Naive thymus-derived CD4-positive, alpha-beta T cell (primary cell): ENCODE measurements around the gene SNX24. TPM values are rescaled to one million over a fixed set of nuclear protein-coding genes. Genes with fewer than 3 reads are reported as not detected.

Experiments
- ATAC-seq: fragments of 150-1000 bp; cut with Tn5 transposase; 2 replicates; pipeline ENCODE4 v1.10.0; 2021; ENCODE audit warnings: mild to moderate bottlenecking, moderate library complexity
- CTCF ChIA-PET: fragments of 350-600 bp; sonication (Branson Sonifier 250); formaldehyde crosslinking; loops from one replicate; lab custom pipeline; 2021; ENCODE audit warnings: antibody characterized with exemption; lab: Charles Lee
- POLR2A ChIA-PET: fragments of 350-600 bp; sonication (Branson Sonifier 250); formaldehyde crosslinking; loops from one replicate; lab custom pipeline; 2021; ENCODE audit warnings: antibody characterized with exemption, inconsistent platforms; lab: Charles Lee
- DNase-seq, 9 donors: peaks; one replicate each; pipeline versions ENCODE4 v3.0.0 to v3.0.0-alpha.2; 2020 to 2022; ENCODE audit warnings: mixed read lengths in 1 of 9
- H3K27ac ChIP-seq: one replicate; pipeline ENCODE4 v1.7.0; 2013; ENCODE audit warnings: mild to moderate bottlenecking, low read depth, low read length, moderate library complexity
- H3K27me3 ChIP-seq, 2 donors: one replicate each; pipeline ENCODE4 v1.7.0; 2013; ENCODE audit warnings: low read length in 2 of 2, mild to moderate bottlenecking in 2 of 2, moderate library complexity in 2 of 2; ENCODE audit not compliant: control insufficient read depth in 2 of 2, insufficient read depth in 2 of 2
- H3K36me3 ChIP-seq, 3 experiments: 1 replicate in 2 of 3; 2 replicates in 1 of 3; pipeline ENCODE4 v1.7.0; 2013; ENCODE audit warnings: low read length in 3 of 3, mild to moderate bottlenecking in 3 of 3, moderate library complexity in 1 of 3; ENCODE audit not compliant: insufficient read depth in 3 of 3, control insufficient read depth in 2 of 3
- H3K4me1 ChIP-seq, 2 donors: one replicate each; pipeline ENCODE4 v1.7.0; 2013; ENCODE audit warnings: low read length in 2 of 2, mild to moderate bottlenecking in 2 of 2, moderate library complexity in 1 of 2; ENCODE audit not compliant: control insufficient read depth in 2 of 2, insufficient read depth in 2 of 2
- H3K4me3 ChIP-seq: 2 replicates; pipeline ENCODE4 v1.7.0; 2013; ENCODE audit warnings: mild to moderate bottlenecking, low read length
- H3K9me3 ChIP-seq, 3 experiments: 1 replicate in 2 of 3; 2 replicates in 1 of 3; pipeline ENCODE4 v1.7.0; 2013; ENCODE audit warnings: low read length in 3 of 3; ENCODE audit not compliant: control insufficient read depth in 2 of 3
- H3K27ac Mint-ChIP-seq, 9 donors: one replicate each; pipeline ENCODE4 v1.8.0; 2020 to 2022; ENCODE audit warnings: mixed read lengths in 9 of 9, mild to moderate bottlenecking in 8 of 9, moderate library complexity in 5 of 9, inconsistent platforms in 2 of 9
- H3K27me3 Mint-ChIP-seq, 5 donors: one replicate each; pipeline ENCODE4 v1.8.0; 2021 to 2022; ENCODE audit warnings: mixed read lengths in 5 of 5, mild to moderate bottlenecking in 1 of 5
- H3K36me3 Mint-ChIP-seq, 5 donors: one replicate each; pipeline ENCODE4 v1.8.0; 2020 to 2022; ENCODE audit warnings: mixed read lengths in 5 of 5, mild to moderate bottlenecking in 3 of 5, inconsistent platforms in 1 of 5
- H3K4me1 Mint-ChIP-seq, 7 donors: one replicate each; pipeline ENCODE4 v1.8.0; 2020 to 2022; ENCODE audit warnings: mixed read lengths in 7 of 7, mild to moderate bottlenecking in 3 of 7, inconsistent platforms in 1 of 7
- H3K4me3 Mint-ChIP-seq, 10 donors: one replicate each; pipeline ENCODE4 v1.8.0; 2020 to 2022; ENCODE audit warnings: mild to moderate bottlenecking in 10 of 10, mixed read lengths in 10 of 10, moderate library complexity in 6 of 10, inconsistent platforms in 2 of 10
- H3K9me3 Mint-ChIP-seq, 11 donors: one replicate each; pipeline ENCODE4 v1.8.0; 2020 to 2022; ENCODE audit warnings: mixed read lengths in 11 of 11, mild to moderate bottlenecking in 4 of 11, inconsistent platforms in 1 of 11, moderate library complexity in 1 of 11
- intact Hi-C, 2 donors: fragments of 100-400 bp; cut with micrococcal nuclease; formaldehyde crosslinking; loops; one replicate each; pipeline ENCODE4 v1.15.1; 2023
- polyA plus RNA-seq, 2 donors: library from polyadenylated mRNA; unstranded; fragments of 300-500 nt; fragmentation: Illumina TruSeq; gene quantifications; one replicate each; pipeline ENCODE4 v1.2.3, GENCODE V29; 2021
- total RNA-seq, 6 experiments: library from RNA in 5 of 6; stranded (reverse) in 5 of 6; gene quantifications; 1 replicate in 5 of 6; 2 replicates in 1 of 6; pipeline ENCODE4 v1.2.3 and lab custom pipeline; 2021 to 2026

Gene SNX24
- total and polyA plus RNA-seq, 7 experiments from 2014 or later, result 1.2 to 3.5 (median 2.1) TPM

DNA sequence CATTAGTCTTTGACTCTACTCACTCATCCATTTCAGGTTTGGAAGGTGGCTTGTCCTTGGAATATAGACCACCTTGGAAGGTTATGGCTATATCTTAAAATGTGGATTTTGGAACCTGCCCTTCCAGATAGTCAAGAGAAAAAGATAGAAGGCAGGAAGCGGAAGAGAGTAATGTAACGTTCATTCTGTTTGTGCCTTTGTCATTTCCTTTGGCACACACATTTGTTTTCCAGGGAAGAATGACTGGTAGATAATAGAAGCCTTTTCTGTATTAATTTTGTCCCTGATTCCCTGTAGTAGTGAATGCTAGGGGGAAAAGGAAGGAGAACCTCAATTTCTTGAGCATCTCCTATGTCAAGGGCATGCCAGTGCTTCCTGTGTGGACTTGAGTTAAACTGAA lies 136.4 kb downstream of the SNX24 start:
- CTCF ChIA-PET, result no interaction called here

DNA sequence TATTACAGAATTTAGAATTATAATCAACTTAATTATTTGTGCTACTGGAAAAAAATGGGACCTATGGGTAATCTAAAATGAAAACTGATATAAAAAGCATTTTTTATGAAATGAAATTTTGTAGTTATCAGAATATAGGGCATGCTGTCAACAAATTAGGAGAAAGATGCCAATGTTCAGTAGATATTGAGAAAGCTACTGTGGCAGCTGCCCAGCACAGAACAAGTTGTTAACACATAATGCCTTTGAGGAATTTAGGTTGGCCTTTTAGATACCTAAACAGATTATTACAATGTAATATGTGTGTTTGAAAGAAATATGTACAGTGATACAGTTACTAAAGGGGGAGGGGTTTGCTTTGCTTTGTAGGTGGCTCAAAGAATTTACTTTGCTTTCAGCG lies 137.0 kb downstream of the SNX24 start:
- CTCF ChIA-PET, result no interaction called here
- Histone ChIP-seq H3K27me3 (no peaks in the 10 kb centered on the region), H3K9me3 (no peaks in the 10 kb centered on the region), H3K4me3 (no peak overlapping the region), H3K27ac (no peak overlapping the region), H3K36me3 (no peaks in the 10 kb centered on the region), H3K4me1 (no peaks in the 10 kb centered on the region)
- H3K27me3 Mint-ChIP-seq, result peaks cover 0 to 9% (median 0%) of the 10 kb centered on the region in 5 donors
- H3K4me3 Mint-ChIP-seq, result no peak overlapping the region
- POLR2A ChIA-PET, result no interaction called here
- ATAC-seq (no peak), DNase-seq (no peak)
- peaks cover 0 to 3% (median 0%) of the 10 kb centered on the region in 7 donors for H3K4me1 Mint-ChIP-seq
- intact Hi-C loops, result no loop called here
- H3K27ac Mint-ChIP-seq, result no peak overlapping the region
- H3K36me3 Mint-ChIP-seq, result no peaks in the 10 kb centered on the region
- peaks cover 0 to 2% (median 0%) of the 10 kb centered on the region in 11 donors for H3K9me3 Mint-ChIP-seq

More for the DNA sequence above, 136.4 kb downstream of the SNX24 start:
- no peak for ATAC-seq
- H3K9me3 ChIP-seq, result no peaks in the 10 kb centered on the region
- H3K36me3 ChIP-seq, result no peaks in the 10 kb centered on the region
- Mint-ChIP-seq H3K4me1 (peaks cover 0 to 1% (median 0%) of the 10 kb centered on the region in 7 donors), H3K4me3 (no peak overlapping the region), H3K27ac (no peak overlapping the region), H3K9me3 (peaks cover 0 to 1% (median 0%) of the 10 kb centered on the region in 11 donors), H3K27me3 (peaks cover 0 to 8% (median 0%) of the 10 kb centered on the region in 5 donors), H3K36me3 (no peaks in the 10 kb centered on the region)
- no peak overlapping the region for H3K27ac ChIP-seq
- DNase-seq, result no peak
- no peaks in the 10 kb centered on the region for H3K27me3 ChIP-seq
- no peaks in the 10 kb centered on the region for H3K4me1 ChIP-seq
- no peak overlapping the region for H3K4me3 ChIP-seq
- POLR2A ChIA-PET, result no interaction called here
- intact Hi-C loops, result no loop called here

DNA sequence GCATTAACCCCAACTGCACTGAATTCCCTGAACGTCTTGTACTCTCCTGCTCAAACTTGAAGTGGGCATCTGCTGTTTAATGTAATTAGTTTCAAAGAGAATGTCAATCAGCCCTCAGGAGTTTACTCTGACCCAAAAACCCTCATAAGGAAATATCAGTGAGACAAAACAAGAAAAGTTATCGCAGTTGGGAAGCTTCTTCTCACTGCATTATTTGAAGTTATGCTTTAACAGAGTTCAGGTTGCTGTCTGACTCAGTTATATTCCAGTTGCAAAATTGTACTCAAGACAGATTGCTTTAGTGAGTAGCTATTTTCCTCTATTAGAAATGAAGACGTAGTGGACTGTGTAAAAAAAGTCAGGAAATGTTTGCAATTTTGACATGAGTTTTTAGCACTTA lies 139.0 kb downstream of the SNX24 start:
- Histone ChIP-seq H3K4me1 (no peaks in the 10 kb centered on the region), H3K9me3 (no peaks in the 10 kb centered on the region), H3K27me3 (no peaks in the 10 kb centered on the region), H3K27ac (no peak overlapping the region), H3K4me3 (no peak overlapping the region), H3K36me3 (no peaks in the 10 kb centered on the region)
- DNase-seq (no peak), ATAC-seq (no peak)
- Mint-ChIP-seq H3K27me3 (peaks cover 0 to 11% (median 0%) of the 10 kb centered on the region in 5 donors), H3K27ac (no peak overlapping the region), H3K36me3 (no peaks in the 10 kb centered on the region), H3K4me3 (no peak overlapping the region), H3K4me1 (peaks cover 0 to 3% (median 0%) of the 10 kb centered on the region in 7 donors), H3K9me3 (peaks cover 0 to 2% (median 0%) of the 10 kb centered on the region in 11 donors)
- ChIA-PET CTCF (no interaction called here), POLR2A (no interaction called here)
- intact Hi-C loops, result no loop called here

DNA sequence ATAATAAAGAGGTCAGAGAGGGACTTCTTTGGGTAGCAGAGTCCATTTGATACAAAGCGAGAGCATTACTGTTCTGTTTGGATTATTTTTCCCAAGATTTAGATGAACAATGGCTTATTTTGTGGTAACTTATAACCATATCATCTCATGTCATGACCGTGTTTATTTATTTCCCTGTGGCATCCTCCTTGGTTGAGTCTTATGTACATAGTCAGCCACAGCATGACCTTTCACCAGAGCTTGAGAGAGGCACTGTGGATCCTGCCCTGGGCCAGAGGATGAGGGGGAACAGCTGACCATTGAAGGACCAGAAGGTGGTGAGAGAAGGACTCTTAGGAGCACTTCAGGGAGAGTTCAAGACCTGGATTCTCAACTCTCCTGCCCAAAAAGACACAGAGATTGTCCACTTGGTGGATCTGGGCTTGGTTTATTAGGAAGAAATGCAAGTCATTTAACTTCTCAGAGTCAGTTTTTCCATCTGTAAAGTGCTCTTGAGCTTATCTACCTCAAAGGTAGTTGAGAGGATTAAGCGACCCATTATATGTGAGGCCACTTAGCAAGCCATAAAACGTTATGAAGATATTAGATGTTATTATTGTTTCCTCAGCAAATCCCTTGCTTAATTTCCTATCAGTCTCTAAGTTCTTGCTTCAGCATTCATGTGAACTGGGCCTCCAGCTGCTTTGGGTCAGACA lies 139.7 kb downstream of the SNX24 start:
- Mint-ChIP-seq H3K36me3 (no peaks in the 10 kb centered on the region), H3K27ac (no peak overlapping the region)
- intact Hi-C loops, result no loop called here

DNA sequence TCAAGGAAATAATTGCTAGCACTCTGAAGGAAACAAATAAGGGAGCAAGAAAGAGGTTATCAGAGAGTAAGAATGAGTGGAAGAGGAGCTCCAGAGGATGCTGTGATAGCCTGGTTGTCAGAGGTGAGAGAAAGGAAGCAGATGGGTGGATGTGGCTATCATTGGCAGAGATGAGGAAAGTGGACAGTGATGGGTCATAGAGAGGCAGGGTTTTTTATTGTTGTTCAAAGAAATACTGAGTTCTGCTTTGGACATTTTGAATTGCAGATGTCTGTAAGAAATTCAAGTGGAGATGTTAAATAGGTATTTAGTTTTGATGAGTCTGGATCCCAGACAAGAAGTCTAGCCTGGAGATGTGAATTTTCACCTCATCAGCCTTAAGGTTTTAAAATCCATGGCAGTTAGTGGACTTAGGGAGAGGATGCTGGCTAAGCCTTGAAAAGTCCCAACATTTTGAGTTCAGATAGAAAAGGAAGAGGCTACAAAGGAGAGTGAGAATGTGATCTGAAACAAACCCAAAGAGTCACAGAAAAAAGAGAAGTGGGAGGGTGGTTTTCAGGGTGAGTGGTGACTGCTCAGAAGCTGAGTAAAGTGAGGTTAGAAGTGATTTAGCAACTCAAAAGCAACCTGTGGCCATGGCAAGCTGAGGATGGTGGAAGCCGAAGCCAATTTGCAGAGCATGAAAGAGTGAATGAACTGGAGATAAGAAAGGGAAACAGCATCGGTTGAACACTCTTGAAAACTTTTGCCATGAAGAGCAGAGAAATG lies 140.7 kb downstream of the SNX24 start:
- H3K4me1 Mint-ChIP-seq, result peaks cover 0 to 3% (median 0%) of the 10 kb centered on the region in 7 donors
- H3K4me3 Mint-ChIP-seq, result no peak overlapping the region
- Histone ChIP-seq H3K4me3 (no peak overlapping the region), H3K36me3 (no peaks in the 10 kb centered on the region), H3K27ac (no peak overlapping the region), H3K4me1 (no peaks in the 10 kb centered on the region), H3K27me3 (no peaks in the 10 kb centered on the region), H3K9me3 (no peaks in the 10 kb centered on the region)
- peaks cover 0 to 2% (median 0%) of the 10 kb centered on the region in 11 donors for H3K9me3 Mint-ChIP-seq
- intact Hi-C loops, result no loop called here
- DNase-seq (no peak), ATAC-seq (no peak)
- H3K27me3 Mint-ChIP-seq, result peaks cover 0 to 11% (median 0%) of the 10 kb centered on the region in 5 donors
- H3K27ac Mint-ChIP-seq, result no peak overlapping the region
- ChIA-PET CTCF (no interaction called here), POLR2A (no interaction called here)
- no peaks in the 10 kb centered on the region for H3K36me3 Mint-ChIP-seq

More for the DNA sequence above, 139.7 kb downstream of the SNX24 start:
- Histone ChIP-seq H3K4me3 (no peak overlapping the region), H3K36me3 (no peaks in the 10 kb centered on the region), H3K27ac (no peak overlapping the region), H3K9me3 (no peaks in the 10 kb centered on the region), H3K4me1 (no peaks in the 10 kb centered on the region), H3K27me3 (no peaks in the 10 kb centered on the region)
- H3K27me3 Mint-ChIP-seq, result peaks cover 0 to 11% (median 0%) of the 10 kb centered on the region in 5 donors
- peaks cover 0 to 3% (median 0%) of the 10 kb centered on the region in 7 donors for H3K4me1 Mint-ChIP-seq
- H3K9me3 Mint-ChIP-seq, result peaks cover 0 to 2% (median 0%) of the 10 kb centered on the region in 11 donors
- POLR2A ChIA-PET, result no interaction called here
- H3K4me3 Mint-ChIP-seq, result no peak overlapping the region
- CTCF ChIA-PET, result no interaction called here
- DNase-seq (no peak), ATAC-seq (no peak)

DNA sequence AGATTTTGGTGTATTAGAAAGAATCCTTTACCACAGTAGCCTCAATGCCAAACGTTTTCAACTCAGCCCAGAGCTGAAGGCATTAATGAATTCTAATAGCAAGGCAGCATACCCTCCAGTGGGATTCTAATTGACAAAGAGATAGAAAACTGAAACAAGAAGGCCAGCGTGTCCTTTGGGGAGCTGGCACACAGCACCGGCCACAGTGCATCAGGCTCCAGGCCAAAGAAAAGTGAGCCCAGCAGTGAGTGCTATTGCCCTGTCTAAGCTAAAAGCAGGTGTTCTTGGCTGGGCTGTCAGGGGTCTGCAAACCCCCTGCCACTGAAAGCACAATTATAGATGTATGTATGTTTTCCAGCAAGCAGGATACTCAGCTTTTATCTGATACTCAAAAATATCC lies 150.7 kb downstream of the SNX24 start:
- H3K4me1 ChIP-seq, result no peaks in the 10 kb centered on the region
- CTCF ChIA-PET, result no interaction called here
- Mint-ChIP-seq H3K9me3 (no peaks in the 10 kb centered on the region), H3K27ac (no peak overlapping the region), H3K36me3 (no peaks in the 10 kb centered on the region), H3K4me3 (no peak overlapping the region), H3K27me3 (peaks cover 0 to 4% (median 0%) of the 10 kb centered on the region in 5 donors), H3K4me1 (no peaks in the 10 kb centered on the region)
- no peaks in the 10 kb centered on the region for H3K9me3 ChIP-seq
- no peak for DNase-seq
- H3K27me3 ChIP-seq, result no peaks in the 10 kb centered on the region
- intact Hi-C loops, result loop anchor here in 1 of 2 donors (10.0 kb wide), 1 partner anchor 801 kb away; no protein-coding TSS in a partner anchor
- H3K27ac ChIP-seq, result no peak overlapping the region
- H3K36me3 ChIP-seq, result no peaks in the 10 kb centered on the region
- H3K4me3 ChIP-seq, result no peak overlapping the region
- POLR2A ChIA-PET, result no interaction called here
- ATAC-seq, result no peak
